H1 (cell line): Measurements from ENCODE around the gene SLC5A12. TPM values are rescaled to one million over a fixed set of nuclear protein-coding genes. Genes with fewer than 3 reads are reported as not detected.

Experiments
- ASH2L ChIP-seq: fragments of 200-600, 300-600 bp; sonication (generic); IDR thresholded peaks from one replicate; pipeline ENCODE4 v1.7.1; 2017; ENCODE audit warnings: low read length
- GABPA ChIP-seq: IDR thresholded peaks from 2 replicates; pipeline ENCODE4 v1.6.1; 2011; ENCODE audit warnings: mild to moderate bottlenecking, low read length, moderate library complexity, borderline replicate concordance; ENCODE audit not compliant: insufficient read depth
- HDAC2 ChIP-seq, 2 experiments: fragments of 300-600 bp in 1 of 2; sonication (generic) in 1 of 2; IDR thresholded peaks; 2 replicates each; pipeline ENCODE4 v1.6.1; 2011 to 2012; ENCODE audit warnings: low read depth in 2 of 2, low read length in 2 of 2, mild to moderate bottlenecking in 2 of 2, moderate library complexity in 2 of 2, borderline replicate concordance in 1 of 2, inconsistent platforms in 1 of 2
- KDM5A ChIP-seq: fragments of 200-600 bp; IDR thresholded peaks from 2 replicates; pipeline ENCODE4 v1.7.1; 2012; ENCODE audit warnings: mild to moderate bottlenecking, low read length, inconsistent platforms, mixed read lengths
- SAP30 ChIP-seq: fragments of 300-600 bp; sonication (generic); IDR thresholded peaks from 2 replicates; pipeline ENCODE4 v1.7.1; 2012; ENCODE audit warnings: low read length, moderate library complexity, mild to moderate bottlenecking, inconsistent platforms; ENCODE audit not compliant: insufficient read depth, insufficient replicate concordance
- SIN3A ChIP-seq, 2 experiments: IDR thresholded peaks in 1 of 2; conservative IDR thresholded peaks in 1 of 2; 2 replicates each; pipeline ENCODE4 v1.6.1; 2011 to 2012; ENCODE audit warnings: low read length in 2 of 2, improper control_type of control experiment in 1 of 2, low read depth in 1 of 2, mild to moderate bottlenecking in 1 of 2
- TAF1 ChIP-seq: IDR thresholded peaks from 2 replicates; pipeline ENCODE4 v1.6.1; 2011; ENCODE audit warnings: mild to moderate bottlenecking, low read depth, low read length
- polyA plus RNA-seq, 7 experiments: library from polyadenylated mRNA; depleted of rRNA in 3 of 7; stranded (reverse) in 5 of 7; unstranded in 2 of 7; fragments of >200 nt in 5 of 7; fragments of 200-250 nt in 2 of 7; gene quantifications; 1 replicate in 5 of 7; 2 replicates in 1 of 7; 4 replicates in 1 of 7; pipeline versions ENCODE4 v1.2.1 to v1.2.3, GENCODE V29; 2011 to 2013; ENCODE audit warnings: missing spikeins in 2 of 7, mixed read lengths in 2 of 7
- total RNA-seq: library from RNA; stranded (reverse); fragmentation: NEBNext Ultra II Directional; extraction: Animal tissue kit (Norgen Biotek cat#: 25700); gene quantifications from 2 replicates; pipeline ENCODE4 v1.2.1, GENCODE V29; 2021

SLC5A12 gene
- total and polyA plus RNA-seq, 2 of the 8 experiments (the other 6 are each of a cell fraction or from before 2014, with no cell fraction given), result 1.3 to 1.4 TPM

DNA sequence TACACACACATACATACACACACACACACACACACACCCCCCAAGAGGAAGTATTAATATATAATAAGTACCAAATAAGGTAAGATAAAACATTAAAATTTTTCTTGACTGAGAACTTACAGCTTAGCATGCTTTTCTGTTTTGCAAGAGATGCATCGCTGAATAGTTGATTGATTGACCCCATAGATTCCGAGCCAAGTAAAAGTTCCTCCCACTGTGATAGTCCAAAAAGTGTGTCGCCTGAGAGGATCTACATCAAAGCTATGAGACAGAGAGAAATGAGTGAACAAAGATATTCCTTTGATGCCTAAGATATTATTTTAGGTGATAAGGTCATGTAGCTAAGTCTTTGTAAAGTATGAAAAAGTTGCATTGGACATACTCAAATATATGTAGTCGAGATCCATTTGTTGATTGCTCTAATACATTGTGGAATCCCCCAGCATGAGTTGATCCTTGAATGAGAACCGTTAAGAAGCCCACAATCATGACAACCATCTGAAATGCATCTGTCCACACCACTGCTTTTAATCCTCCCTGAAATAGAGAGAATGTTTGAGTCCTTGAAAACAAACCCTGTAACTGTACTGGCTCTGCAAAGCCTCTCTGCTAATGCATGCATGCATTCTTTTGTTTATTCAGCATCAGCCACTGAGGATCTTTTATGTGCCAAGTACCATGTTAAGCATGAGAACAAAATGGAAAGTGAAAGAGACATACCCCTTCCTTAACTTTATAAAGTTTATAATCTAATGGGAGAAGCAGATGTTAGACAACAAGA lies 18.3 kb downstream of the SLC5A12 start (continued):
- TF ChIP-seq SIN3A (conservative IDR thresholded peaks at IDR 0.05 in 1 of 2, IDR thresholded peaks at IDR 0.05 in 1 of 2; ENCODE audit: low read depth in 1 of 2, low read length in 2 of 2), result no peak
- TF ChIP-seq KDM5A, result no peak
- TF ChIP-seq TAF1, result no peak
- no peak for TF ChIP-seq SAP30
- TF ChIP-seq GABPA, result no peak
- no peak for TF ChIP-seq ASH2L
- TF ChIP-seq HDAC2 (IDR thresholded peaks at IDR 0.05; ENCODE audit: borderline replicate concordance in 1 of 2, low read depth in 2 of 2, low read length in 2 of 2), result no peak
